Right lung (tissue), 5 donors: ENCODE results near the gene PACS1. TPM values are rescaled to one million over a fixed set of nuclear protein-coding genes. Genes with fewer than 3 reads are reported as not detected.
"Not testable (repeated sequence)": the region's sequence is repeated elsewhere in the genome, so short reads cannot be mapped to it uniquely, and the experiment has no call there.

ENCODE experiments used
- DNase-seq, 2 donors: peaks; one replicate each; pipeline ENCODE4 v3.0.0-alpha.2; 2013
- polyA plus RNA-seq, 5 donors: library from polyadenylated mRNA; unstranded; fragments of 120-200 nt; gene quantifications; one replicate each; pipeline versions ENCODE4 v1.2.1 to v1.2.3, GENCODE V29; 2013; ENCODE audit warnings: inconsistent platforms in 1 of 5, low replicate concordance in 1 of 5; ENCODE audit not compliant: insufficient read length in 5 of 5, insufficient read depth in 1 of 5

PACS1 gene
- polyA plus RNA-seq, 5 donors = 44.7 to 57.6 (median 49.0) TPM

DNA sequence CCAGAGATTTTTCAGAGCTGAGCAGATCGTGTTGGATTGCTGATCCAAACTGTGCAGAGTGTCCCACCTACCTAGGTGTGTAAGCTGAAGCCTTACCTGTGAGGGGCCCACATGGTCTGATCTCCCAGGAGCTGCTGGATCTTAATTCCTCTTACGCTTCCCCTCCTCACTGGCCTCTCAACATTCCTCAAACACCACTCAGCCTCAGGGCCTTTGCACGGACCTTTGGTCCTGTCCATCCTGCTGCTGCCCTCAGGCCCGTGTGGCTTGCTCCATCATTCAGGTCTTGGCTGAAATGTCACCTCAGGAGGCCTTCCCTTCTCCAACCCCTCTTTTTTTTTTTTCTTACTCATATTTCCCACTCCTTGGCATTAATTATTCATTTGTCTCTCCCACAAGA lies 177.2 kb downstream of the PACS1 start:
- no peak for DNase-seq

DNA sequence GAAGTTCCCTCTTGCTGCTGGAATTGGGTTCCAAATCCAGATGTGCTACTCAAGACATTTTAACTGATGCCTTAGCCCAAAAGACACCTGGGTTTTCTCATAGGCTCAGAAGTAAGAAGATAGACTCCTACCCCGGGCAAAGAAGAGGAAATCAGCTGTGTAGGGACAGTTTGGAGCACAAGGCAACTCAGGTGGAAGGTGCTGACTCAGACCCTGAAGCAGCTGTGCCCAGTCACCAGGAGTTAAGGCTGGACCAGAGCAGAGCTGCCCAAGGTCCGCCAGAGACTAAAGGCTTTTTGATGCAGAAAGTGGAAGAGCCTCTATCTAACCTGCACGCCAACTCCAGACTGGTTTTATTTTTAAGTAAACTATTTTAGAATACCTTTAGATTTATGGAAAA lies 177.7 kb downstream of the PACS1 start:
- no peak for DNase-seq

DNA sequence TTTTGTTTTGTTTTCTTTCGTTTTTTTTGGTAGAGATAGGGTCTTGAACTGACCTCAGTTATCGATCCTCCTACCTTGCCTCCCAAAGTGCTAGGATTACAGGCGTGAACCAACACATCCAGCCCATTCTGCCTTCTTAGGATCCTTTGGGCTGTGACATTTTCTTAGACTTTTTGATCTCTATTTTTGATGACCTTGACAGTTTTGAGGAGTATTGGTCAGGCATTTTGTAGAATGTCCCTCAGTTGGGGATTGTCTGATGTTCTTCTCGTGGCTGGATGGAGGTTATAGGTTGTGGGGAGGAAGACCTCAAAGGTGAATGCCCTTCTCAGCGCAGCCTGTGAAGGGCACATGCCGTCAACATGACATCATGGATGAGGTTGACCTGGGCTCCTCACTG lies 178.8 kb downstream of the PACS1 start:
- no peak for DNase-seq

- DNase-seq = no peak
Observed at GRCh38 chr11:66251809-66252208, 181.7 kb downstream of the PACS1 start.

GRCh38 chr11:66253081-66253480 lies 183.0 kb downstream of the PACS1 start:
- DNase-seq = not testable (repeated sequence)

DNA sequence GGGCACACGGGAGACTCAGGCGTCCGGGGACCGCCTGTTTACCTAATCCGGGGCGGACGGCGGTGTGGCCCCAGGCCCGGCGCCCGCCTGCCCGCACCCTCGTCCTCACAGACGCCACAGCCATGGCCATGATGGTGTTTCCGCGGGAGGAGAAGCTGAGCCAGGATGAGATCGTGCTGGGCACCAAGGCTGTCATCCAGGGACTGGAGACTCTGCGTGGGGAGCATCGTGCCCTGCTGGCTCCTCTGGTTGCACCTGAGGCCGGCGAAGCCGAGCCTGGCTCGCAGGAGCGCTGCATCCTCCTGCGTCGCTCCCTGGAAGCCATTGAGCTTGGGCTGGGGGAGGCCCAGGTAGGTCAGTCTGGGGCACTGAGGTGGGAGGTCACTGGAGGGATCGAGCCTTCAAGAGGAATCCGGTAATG lies 188.4 kb downstream of the PACS1 start:
- no peak for DNase-seq

DNA sequence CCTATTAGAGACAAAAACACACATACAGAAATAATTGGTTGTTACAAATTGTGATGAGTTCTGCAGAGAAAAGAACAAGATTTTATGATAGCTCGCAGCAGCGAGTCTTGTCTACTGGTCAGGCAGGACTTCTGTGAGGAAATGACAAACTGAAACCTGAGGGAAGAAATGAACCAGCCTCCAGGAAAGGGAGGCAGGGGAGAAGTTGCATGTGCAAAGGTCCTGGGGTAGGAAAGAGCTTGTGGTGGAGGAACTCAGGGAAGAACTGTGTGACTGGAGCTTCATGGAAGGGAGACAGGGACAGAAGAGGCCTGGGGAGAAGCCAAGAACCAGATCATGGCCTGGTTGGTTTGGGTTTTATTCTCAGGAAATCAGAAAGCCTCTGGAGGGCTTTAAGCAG lies 189.2 kb downstream of the PACS1 start:
- DNase-seq = no peak

- no peak for DNase-seq
Observed at GRCh38 chr11:66259956-66260355, 189.9 kb downstream of the PACS1 start.

DNA sequence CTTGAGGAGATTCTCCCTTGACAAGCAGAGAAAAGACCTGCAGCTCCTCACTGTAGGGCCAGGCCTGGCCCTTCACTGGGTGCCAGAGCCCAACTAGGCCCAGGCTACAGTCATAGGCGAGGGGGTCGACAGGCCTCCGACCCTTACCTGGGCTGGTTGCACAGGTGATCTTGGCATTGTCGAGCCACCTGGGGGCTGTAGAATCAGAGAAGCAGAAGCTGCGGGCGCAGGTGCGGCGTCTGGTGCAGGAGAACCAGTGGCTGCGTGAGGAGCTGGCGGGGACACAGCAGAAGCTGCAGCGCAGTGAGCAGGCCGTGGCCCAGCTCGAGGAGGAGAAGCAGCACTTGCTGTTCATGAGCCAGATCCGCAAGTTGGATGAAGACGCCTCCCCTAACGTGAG lies 191.5 kb downstream of the PACS1 start:
- DNase-seq = no peak

- DNase-seq = no peak
Observed at GRCh38 chr11:66262191-66262590, 192.1 kb downstream of the PACS1 start.

DNA sequence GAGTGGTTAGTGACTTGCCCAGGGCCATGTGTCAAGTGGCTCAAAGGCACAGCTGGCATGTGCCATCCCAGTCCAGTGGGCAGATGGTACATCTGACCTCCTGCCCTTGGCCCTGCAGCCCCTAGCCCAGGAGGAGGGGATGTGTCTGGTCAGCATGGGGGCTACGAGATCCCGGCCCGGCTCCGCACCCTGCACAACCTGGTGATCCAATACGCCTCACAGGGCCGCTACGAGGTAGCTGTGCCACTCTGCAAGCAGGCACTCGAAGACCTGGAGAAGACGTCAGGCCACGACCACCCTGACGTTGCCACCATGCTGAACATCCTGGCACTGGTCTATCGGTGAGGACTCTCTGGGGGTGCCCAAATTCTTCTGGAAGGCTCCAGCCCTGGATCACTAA lies 192.6 kb downstream of the PACS1 start:
- no peak for DNase-seq

DNA sequence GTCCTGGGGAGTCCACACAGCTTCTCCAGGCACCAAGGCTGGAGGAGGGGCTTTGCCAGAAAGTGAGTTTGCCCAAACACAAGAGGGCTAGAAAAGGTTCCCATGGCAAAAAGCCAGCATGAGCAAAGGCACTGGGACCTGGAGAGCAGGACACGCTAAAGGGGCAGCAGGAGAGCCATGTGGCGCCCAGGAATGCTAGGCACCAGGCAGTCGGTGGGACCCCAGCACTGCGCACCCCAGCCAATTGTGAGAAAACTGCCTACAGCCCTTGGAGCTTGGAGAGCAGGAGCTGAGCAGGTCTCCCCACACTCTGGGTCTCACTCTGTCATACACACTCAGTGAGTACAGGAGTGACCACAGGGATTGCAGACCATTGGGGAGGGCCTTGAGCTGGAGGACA lies 193.2 kb downstream of the PACS1 start:
- DNase-seq = no peak

DNA sequence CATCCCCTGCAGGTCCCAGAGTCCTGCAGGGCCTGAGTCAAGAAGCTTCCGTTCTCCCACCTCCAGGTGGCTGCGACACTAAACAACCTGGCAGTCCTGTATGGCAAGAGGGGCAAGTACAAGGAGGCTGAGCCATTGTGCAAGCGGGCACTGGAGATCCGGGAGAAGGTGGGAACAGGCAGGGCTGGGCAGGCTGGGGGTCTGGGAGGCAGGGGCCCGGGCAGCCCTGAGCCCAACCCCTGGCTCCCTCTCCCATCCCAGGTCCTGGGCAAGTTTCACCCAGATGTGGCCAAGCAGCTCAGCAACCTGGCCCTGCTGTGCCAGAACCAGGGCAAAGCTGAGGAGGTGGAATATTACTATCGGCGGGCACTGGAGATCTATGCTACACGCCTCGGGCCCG lies 193.7 kb downstream of the PACS1 start:
- no peak for DNase-seq

- no peak for DNase-seq
Observed at GRCh38 chr11:66264383-66264782, 194.3 kb downstream of the PACS1 start.

DNA sequence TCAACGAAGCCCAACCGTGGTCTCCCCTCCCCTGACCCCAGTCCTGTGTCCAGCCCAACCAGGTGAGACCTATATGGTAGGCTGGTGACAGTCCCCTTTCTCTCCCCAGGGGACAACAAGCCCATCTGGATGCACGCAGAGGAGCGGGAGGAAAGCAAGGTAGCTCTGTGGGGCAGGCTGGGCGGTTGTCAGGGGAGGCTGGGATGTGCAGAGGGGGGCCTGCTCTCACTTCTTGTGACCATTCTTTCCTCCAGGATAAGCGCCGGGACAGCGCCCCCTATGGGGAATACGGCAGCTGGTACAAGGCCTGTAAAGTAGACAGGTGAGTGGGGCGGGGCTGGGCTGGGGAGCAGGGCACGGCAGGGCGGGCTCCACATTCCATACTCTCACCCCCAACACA lies 194.8 kb downstream of the PACS1 start:
- no peak for DNase-seq

DNA sequence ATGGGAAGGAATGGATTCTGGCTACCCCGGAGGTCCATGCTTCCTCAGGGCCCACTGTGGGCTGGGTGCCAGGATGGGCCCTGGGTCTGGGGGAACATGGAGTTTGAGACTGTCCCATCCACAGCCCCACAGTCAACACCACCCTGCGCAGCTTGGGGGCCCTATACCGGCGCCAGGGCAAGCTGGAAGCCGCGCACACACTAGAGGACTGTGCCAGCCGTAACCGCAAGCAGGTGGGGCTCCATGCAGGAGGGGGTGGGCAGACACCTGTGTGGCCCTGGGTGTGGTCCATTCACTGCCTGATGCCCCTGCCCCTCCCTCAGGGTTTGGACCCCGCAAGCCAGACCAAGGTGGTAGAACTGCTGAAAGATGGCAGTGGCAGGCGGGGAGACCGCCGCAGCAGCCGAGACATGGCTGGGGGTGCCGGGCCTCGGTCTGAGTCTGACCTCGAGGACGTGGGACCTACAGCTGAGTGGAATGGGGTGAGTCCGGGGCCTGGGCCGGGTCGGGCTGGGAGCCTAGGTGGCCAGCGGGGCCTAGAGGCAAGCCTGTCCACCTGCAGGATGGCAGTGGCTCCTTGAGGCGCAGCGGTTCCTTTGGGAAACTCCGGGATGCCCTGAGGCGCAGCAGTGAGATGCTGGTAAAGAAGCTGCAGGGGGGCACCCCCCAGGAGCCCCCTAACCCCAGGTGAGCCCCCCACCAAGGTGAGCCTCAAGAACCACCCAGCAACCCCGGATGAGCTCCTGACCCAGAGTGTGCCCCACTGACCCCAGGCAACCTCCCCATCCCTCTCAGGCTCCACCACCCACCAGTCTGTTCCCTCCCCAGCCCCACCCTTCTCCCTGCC lies 195.7 kb downstream of the PACS1 start:
- DNase-seq = no peak

DNA sequence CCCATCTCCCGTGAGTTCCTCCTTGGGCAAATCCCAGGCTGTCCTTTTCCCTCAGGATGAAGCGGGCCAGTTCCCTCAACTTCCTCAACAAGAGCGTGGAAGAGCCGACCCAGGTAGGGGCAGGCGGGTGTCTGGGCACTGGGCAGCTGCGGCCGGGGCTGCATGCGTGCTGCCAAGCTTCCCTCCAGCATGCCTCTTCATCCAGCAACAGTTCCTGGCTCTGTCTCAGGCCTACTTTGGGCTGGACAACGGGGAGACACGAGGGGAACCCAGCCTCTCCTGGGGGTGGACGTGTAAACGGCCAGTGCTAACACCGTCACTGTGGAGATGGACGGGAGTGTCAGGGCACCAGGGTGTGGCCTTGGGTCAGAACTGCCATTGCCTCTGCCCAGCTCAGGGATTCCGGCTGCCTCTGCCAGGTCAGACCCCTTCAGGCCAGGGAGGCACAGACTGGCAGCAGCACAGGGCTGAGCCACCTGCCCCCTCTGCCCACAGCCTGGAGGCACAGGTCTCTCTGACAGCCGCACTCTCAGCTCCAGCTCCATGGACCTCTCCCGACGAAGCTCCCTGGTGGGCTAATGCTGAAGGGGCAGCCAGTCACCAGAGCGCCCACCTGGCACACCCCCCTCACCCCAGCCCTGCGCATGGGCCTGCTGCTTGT lies 196.4 kb downstream of the PACS1 start:
- DNase-seq = no peak

- no peak for DNase-seq
Observed at GRCh38 chr11:66267039-66267378, 196.9 kb downstream of the PACS1 start.

GRCh38 chr11:66267379-66268243 lies 197.5 kb downstream of the PACS1 start:
- DNase-seq = peak; percentile 92 to 93

DNA sequence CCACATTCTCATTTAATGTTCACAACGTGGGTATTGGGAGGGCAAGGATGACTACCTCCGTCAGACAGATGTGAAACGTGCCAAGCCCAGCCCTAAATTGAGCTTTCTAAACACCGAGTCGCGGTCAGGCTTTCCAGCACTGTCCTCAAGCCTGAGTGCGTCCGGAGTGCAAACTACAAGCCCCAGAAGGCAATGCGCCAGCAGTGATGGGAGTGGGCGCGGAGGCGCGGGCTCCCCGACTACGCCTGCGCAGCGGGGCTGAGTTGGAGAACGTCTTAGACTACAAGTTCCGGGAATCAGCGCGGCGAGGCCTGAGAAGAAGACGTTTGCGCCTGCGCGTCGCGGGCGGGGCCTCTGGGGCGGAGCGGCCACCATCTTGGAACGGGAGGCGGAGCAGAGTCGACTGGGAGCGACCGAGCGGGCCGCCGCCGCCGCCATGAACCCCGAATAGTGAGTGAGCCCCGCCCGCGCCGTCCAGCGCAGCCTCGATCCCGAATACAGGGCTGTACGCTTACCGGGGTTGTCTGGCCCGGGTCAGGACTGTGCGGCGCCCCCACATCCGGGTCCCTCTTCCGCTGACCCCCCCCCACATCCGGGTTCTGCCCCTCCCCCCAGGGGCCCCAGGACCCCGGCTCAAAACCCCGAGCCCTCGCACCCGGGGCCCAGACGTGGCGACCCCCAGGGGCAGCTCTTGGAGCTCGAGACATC lies 198.3 kb downstream of the PACS1 start, which contains the start of gene RAB1B:
Gene RAB1B, plus strand, starts transcription at position 396 of the 708 bp plus-strand sequence. Its CDS starts 41 bp downstream, at position 437.
- DNase-seq = peak; percentile 100
